ENCODE measurements around the gene AIMP1.
"Not testable (repeated sequence)": the region's sequence is repeated elsewhere in the genome, so short reads cannot be mapped to it uniquely, and the experiment has no call there.

AIMP1 gene

GRCh38 chr4:106362086-106362825 is 45.9 kb downstream of the AIMP1 start:
- Mint-ChIP-seq H3K4me1 (no peaks in the 10 kb centered on the region), H3K27ac (no peak overlapping the region), H3K4me3 (no peak overlapping the region), H3K36me3 (no peaks in the 10 kb centered on the region), H3K27me3 (peaks cover 9% of the 10 kb centered on the region), H3K9me3 (no peaks in the 10 kb centered on the region)

- Mint-ChIP-seq H3K27me3 (peaks cover 10% of the 10 kb centered on the region), H3K4me3 (no peak overlapping the region), H3K27ac (no peak overlapping the region), H3K36me3 (no peaks in the 10 kb centered on the region), H3K9me3 (no peaks in the 10 kb centered on the region), H3K4me1 (no peaks in the 10 kb centered on the region)
Measured at GRCh38 chr4:106364282-106364681, 47.9 kb downstream of the AIMP1 start.

- Mint-ChIP-seq H3K27me3 (peaks cover 15% of the 10 kb centered on the region), H3K27ac (no peak overlapping the region), H3K4me1 (no peaks in the 10 kb centered on the region), H3K4me3 (no peak overlapping the region), H3K36me3 (no peaks in the 10 kb centered on the region), H3K9me3 (no peaks in the 10 kb centered on the region)
Measured at GRCh38 chr4:106365613-106366012, 49.3 kb downstream of the AIMP1 start.

- Mint-ChIP-seq H3K27ac (no peak overlapping the region), H3K36me3 (no peaks in the 10 kb centered on the region), H3K27me3 (peaks cover 15% of the 10 kb centered on the region), H3K9me3 (no peaks in the 10 kb centered on the region), H3K4me3 (no peak overlapping the region), H3K4me1 (no peaks in the 10 kb centered on the region)
Measured at GRCh38 chr4:106366026-106366425, 49.7 kb downstream of the AIMP1 start.

- Mint-ChIP-seq H3K36me3 (no peaks in the 10 kb centered on the region), H3K4me1 (no peaks in the 10 kb centered on the region), H3K27me3 (peaks cover 15% of the 10 kb centered on the region), H3K4me3 (no peak overlapping the region), H3K9me3 (no peaks in the 10 kb centered on the region), H3K27ac (no peak overlapping the region)
Measured at GRCh38 chr4:106367072-106367471, 50.7 kb downstream of the AIMP1 start.

- H3K27me3 Mint-ChIP-seq, result peaks cover 10% of the 10 kb centered on the region
- no peak within 1 kb of the TSS for H3K4me3 Mint-ChIP-seq
- no peaks in the 10 kb centered on the region for H3K36me3 Mint-ChIP-seq
- H3K9me3 Mint-ChIP-seq, result no peaks in the 10 kb centered on the region
- no peak within 1 kb of the TSS for H3K27ac Mint-ChIP-seq
- no peaks in the 10 kb centered on the region for H3K4me1 Mint-ChIP-seq
Measured at GRCh38 chr4:106368678-106369077, 52.3 kb downstream of the AIMP1 start, which contains the start of gene GIMD1. Gene GIMD1, minus strand, starts transcription at chr4:106368778. Its CDS starts 1,343 bp downstream, at chr4:106367435.

GRCh38 chr4:106369456-106370060 is 53.2 kb downstream of the AIMP1 start:
- H3K27me3 Mint-ChIP-seq, result peaks cover 10% of the 10 kb centered on the region
- H3K27ac Mint-ChIP-seq, result no peak overlapping the region
- no peaks in the 10 kb centered on the region for H3K9me3 Mint-ChIP-seq
- H3K4me3 Mint-ChIP-seq, result no peak overlapping the region
- H3K4me1 Mint-ChIP-seq, result no peaks in the 10 kb centered on the region
- H3K36me3 Mint-ChIP-seq, result no peaks in the 10 kb centered on the region

- Mint-ChIP-seq H3K9me3 (no peaks in the 10 kb centered on the region), H3K36me3 (no peaks in the 10 kb centered on the region), H3K4me1 (no peaks in the 10 kb centered on the region), H3K4me3 (no peak overlapping the region), H3K27me3 (peaks cover 10% of the 10 kb centered on the region), H3K27ac (no peak overlapping the region)
Measured at GRCh38 chr4:106370214-106370613, 53.9 kb downstream of the AIMP1 start.

GRCh38 chr4:106371161-106371560 is 54.8 kb downstream of the AIMP1 start:
- Mint-ChIP-seq H3K9me3 (no peaks in the 10 kb centered on the region), H3K4me3 (no peak overlapping the region), H3K4me1 (no peaks in the 10 kb centered on the region), H3K36me3 (no peaks in the 10 kb centered on the region), H3K27me3 (peaks cover 6% of the 10 kb centered on the region), H3K27ac (no peak overlapping the region)

GRCh38 chr4:106373026-106373425 is 56.7 kb downstream of the AIMP1 start:
- Mint-ChIP-seq H3K4me1 (no peaks in the 10 kb centered on the region), H3K27me3 (peaks cover 4% of the 10 kb centered on the region), H3K4me3 (no peak overlapping the region), H3K27ac (no peak overlapping the region), H3K36me3 (no peaks in the 10 kb centered on the region), H3K9me3 (no peaks in the 10 kb centered on the region)

- Mint-ChIP-seq H3K27me3 (peaks cover 3% of the 10 kb centered on the region), H3K4me3 (no peak overlapping the region), H3K4me1 (no peaks in the 10 kb centered on the region), H3K27ac (no peak overlapping the region), H3K9me3 (no peaks in the 10 kb centered on the region), H3K36me3 (no peaks in the 10 kb centered on the region)
Measured at GRCh38 chr4:106380179-106380578, 63.8 kb downstream of the AIMP1 start.

- H3K36me3 Mint-ChIP-seq, result no peaks in the 10 kb centered on the region
- H3K27ac Mint-ChIP-seq, result no peak overlapping the region
- peaks cover 6% of the 10 kb centered on the region for H3K27me3 Mint-ChIP-seq
- H3K4me1 Mint-ChIP-seq, result no peaks in the 10 kb centered on the region
- no peak overlapping the region for H3K4me3 Mint-ChIP-seq
- peaks cover 4% of the 10 kb centered on the region for H3K9me3 Mint-ChIP-seq
Measured at GRCh38 chr4:106384878-106385277, 68.5 kb downstream of the AIMP1 start.

- H3K4me3 Mint-ChIP-seq, result no peak overlapping the region
- H3K4me1 Mint-ChIP-seq, result no peaks in the 10 kb centered on the region
- H3K27me3 Mint-ChIP-seq, result peaks cover 6% of the 10 kb centered on the region
- H3K27ac Mint-ChIP-seq, result no peak overlapping the region
- H3K36me3 Mint-ChIP-seq, result no peaks in the 10 kb centered on the region
- H3K9me3 Mint-ChIP-seq, result peaks cover 4% of the 10 kb centered on the region
Measured at GRCh38 chr4:106385853-106386393, 69.6 kb downstream of the AIMP1 start.

GRCh38 chr4:106395582-106395981 is 79.2 kb downstream of the AIMP1 start:
- peaks cover 17% of the 10 kb centered on the region for H3K9me3 Mint-ChIP-seq
- peaks cover 2% of the 10 kb centered on the region for H3K27me3 Mint-ChIP-seq
- no peaks in the 10 kb centered on the region for H3K4me1 Mint-ChIP-seq
- no peaks in the 10 kb centered on the region for H3K36me3 Mint-ChIP-seq
- no peak overlapping the region for H3K4me3 Mint-ChIP-seq
- no peak overlapping the region for H3K27ac Mint-ChIP-seq

- H3K27me3 Mint-ChIP-seq, H3K4me1 Mint-ChIP-seq, H3K4me3 Mint-ChIP-seq, H3K36me3 Mint-ChIP-seq, H3K27ac Mint-ChIP-seq: not testable (repeated sequence)
- peaks cover 15% of the 10 kb centered on the region for H3K9me3 Mint-ChIP-seq
Measured at GRCh38 chr4:106398898-106399297, 82.5 kb downstream of the AIMP1 start.
